GM19023 (cell line): ENCODE measurements around the gene HACD4.

Source experiments
- ATAC-seq: cut with Tn5 transposase; IDR thresholded peaks from one replicate; pipeline ENCODE4 v1.9.1; 2021; ENCODE audit warnings: mild to moderate bottlenecking, moderate library complexity; ENCODE audit not compliant: unreplicated experiment

Gene HACD4

DNA sequence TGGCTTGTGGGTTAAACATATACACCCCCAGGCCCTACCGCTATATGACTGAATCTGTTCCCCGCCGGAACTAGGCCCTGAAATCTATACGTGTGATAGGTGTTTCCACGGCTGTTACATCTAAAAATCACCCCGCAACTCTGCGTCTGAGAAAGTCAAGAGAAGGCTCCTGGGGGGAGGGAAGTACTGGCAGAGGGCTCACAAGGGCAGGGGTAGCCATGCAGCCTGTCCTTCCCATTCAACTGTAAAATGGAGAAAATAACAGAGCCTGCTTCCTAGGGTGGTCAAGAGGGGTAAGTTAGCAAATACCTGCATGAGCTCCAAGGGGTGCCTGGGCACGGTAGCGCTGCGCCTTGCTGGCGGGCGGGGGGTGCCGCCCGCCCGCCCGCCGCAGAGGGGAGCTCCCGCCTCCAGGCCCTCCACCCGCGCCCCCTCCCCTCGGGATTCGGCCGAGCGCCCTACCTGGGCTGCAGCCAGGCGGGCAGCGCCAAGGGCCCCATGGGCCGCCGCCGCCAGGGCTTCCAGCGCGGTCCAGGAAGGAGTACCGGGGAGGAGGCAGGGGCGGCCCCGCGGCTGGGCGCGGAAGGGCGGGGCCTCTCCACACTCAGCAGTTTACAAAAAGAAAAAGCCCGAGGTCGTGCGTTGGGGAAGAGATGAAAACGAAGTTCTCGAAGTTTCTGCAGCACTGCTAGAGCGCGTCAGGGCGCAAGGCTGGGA lies at the start of gene HACD4:
Gene HACD4, minus strand, starts transcription at position 550 of the 717 bp plus-strand sequence. Its CDS starts 50 bp downstream, at position 500.
- ATAC-seq: peak; percentile 80

DNA sequence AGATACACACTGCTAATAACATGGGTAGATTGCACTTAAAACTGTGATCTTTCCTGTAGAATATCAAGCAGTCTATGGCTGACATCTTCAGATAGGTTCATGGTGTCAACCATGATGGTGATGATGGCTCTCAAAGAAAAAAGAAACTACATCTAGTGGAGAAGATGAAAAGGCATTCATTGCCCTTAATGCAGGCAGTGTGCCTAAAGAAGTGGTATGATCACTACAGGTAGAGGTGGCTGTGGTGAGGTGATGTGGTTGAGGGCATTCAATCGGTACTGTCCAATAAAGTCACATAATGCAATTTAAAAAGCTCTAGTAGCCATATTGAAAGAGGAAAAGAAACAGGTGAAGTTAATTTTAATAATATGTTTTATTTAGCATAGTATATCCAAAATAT lies 49.4 kb upstream of the HACD4 start:
- no peak for ATAC-seq

- ATAC-seq: no peak
Observed at GRCh38 chr9:21078702-21079101, 47.3 kb upstream of the HACD4 start.

DNA sequence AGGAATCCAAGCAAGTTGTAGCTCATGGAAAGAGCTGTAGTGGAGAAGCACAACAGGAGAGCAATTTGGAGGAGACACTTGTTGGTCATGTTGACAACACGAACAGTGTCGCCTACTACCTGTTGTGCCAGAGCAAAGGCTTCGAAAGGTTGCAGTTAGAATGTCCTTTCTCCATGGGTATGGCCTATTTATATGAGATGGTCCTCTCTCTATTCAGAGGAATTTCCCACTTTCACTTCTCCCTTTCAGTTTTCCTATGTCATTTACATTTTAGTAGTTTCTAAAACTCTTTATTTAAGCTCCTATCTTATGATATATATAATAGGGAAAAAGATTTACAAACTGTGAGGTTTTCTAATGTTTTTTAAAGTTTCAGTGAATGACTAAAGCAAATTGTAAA lies 46.3 kb upstream of the HACD4 start, which contains the start of gene IFNB1:
Gene IFNB1, minus strand, starts transcription at position 162 of the 400 bp plus-strand sequence. Its CDS starts 73 bp downstream, at position 89.
- ATAC-seq: no peak

DNA sequence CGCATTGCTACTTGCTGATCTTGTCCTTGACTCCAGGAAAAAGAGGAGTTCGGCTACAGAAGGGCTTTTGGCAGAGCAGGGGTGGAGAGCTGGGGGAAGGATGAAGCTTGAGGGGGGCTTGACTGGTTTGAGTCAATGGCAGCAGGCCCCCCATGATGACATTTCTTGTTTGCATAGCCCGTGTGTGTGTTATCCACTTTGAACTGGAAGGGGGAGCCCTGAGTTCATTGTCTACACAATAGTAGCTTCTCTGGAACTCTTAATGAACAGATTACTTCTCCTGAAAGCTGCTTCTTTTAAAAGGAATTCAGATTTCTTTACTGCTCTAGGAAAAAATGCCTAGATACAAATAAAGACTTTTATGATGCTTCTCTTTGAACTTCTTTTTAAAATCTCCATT lies 44.0 kb upstream of the HACD4 start:
- ATAC-seq: no peak

- no peak for ATAC-seq
Observed at GRCh38 chr9:21070906-21071305, 39.5 kb upstream of the HACD4 start.

- no peak for ATAC-seq
Observed at GRCh38 chr9:21070171-21070571, 38.7 kb upstream of the HACD4 start.

GRCh38 chr9:21060919-21061561 lies 29.6 kb upstream of the HACD4 start:
- no peak for ATAC-seq

GRCh38 chr9:21056931-21057330 lies 25.5 kb upstream of the HACD4 start:
- no peak for ATAC-seq

GRCh38 chr9:21053851-21054250 lies 22.4 kb upstream of the HACD4 start:
- ATAC-seq: no peak

- ATAC-seq: no peak
Observed at GRCh38 chr9:21047281-21047691, 15.8 kb upstream of the HACD4 start.

GRCh38 chr9:21043841-21044240 lies 12.4 kb upstream of the HACD4 start:
- no peak for ATAC-seq

DNA sequence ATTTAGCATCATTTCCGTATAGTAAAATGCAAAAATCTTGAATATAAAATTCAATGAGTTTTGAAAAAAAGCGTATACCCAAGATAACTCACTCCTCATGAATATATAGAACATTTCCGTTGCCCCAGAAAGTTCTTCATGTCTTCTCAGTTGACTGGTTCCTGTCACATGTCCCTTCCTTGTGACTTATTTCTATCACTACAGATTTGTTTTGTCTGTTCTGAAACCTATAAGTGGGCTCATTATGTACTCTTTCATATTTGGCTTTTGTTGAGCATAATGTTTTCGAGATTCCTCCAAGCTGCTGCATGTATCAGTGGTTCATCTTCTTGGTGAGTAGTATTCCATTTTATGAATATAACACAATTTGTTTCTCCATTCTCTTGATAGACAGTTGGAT lies 11.0 kb upstream of the HACD4 start:
- no peak for ATAC-seq

DNA sequence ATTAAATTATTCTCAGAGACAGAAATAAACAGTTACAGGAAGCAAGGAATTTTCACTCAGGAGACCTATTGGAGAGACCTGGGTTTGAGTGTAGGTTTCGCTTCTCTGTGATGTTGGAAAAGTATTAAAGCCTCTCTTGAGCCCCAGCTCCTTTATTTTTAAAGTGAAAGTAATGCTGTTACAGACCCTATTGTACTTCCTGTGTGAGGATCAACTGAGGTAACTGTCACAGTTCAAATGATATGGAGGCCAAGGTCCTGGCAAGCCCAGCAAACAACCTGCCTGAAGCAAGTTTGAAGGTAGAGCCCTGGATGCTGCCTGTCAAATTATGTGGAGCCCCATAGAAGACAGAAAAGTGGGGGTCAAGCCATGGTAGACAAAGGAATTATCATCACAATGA lies 7.9 kb upstream of the HACD4 start:
- no peak for ATAC-seq

GRCh38 chr9:21037278-21037677 lies 5.8 kb upstream of the HACD4 start:
- no peak for ATAC-seq

DNA sequence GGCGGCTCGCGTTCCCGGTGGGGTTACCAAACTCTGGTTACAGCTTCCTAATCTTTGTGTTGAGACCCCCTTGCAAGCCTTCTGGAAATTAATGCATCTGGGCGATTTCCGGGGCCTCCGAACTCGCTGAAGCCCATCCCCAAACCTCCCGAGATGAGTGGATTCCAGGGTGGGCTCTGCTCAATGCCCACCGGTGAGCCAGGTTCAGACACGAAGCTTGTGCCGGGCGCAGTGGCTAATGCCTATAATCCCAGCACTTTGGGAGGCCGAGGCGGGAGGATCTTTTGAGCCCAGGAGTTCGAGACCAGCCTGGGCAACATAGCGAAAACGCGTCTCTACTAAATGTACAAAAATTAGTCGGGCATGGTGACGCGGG lies 356 bp upstream of the HACD4 start:
- no peak for ATAC-seq

DNA sequence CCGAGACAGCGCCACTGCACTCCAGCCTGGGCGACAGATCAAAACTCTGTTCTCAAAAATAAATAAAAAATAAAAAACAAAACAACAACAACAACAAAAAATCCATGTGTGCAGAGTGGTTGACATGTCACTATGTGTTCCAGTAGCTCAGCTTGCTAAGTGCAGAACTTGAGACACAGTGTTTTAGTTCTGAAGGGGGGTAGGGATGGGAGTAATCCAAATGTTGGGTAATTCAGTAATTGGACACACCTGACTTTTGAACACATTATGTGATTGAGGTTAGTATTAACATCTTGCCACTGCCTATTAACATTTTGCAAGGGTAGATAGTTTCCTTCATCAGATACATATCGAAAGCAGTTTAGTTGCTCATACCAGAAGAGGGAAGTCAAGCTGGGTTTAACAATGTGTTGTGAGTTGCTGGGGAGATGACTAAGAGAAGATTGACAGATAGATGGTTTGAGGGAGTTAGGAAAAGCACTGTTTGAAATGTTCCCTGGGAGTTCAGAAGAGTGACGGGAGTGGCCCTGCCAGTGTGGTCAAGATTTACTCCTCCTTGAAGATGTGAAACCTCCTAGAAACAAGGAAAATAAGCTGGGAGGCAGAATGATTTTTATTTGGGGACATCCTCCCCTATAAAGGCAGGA lies 928 bp downstream of the HACD4 start:
- peak; percentile 65 for ATAC-seq

DNA sequence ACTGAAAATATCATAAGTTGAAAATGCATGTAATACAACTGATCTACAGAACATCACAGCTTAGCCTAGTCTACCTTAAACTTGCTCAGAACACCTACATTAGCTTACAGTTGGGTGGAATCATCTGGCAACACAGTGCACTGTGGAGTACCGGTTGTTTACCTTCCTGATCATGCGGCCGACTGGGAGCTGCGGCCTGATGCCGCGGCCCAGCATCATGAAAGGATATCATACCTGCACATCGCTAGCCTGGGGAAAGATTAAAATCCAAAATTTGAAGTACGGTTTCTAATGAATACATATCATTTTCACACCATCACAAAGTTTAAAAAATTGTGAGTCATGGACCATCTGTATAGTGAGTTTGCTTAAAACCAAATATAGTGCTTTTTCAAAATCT lies 1.8 kb downstream of the HACD4 start:
- ATAC-seq: no peak

- no peak for ATAC-seq
Observed at GRCh38 chr9:21028466-21028865, 3.0 kb downstream of the HACD4 start.

GRCh38 chr9:21027295-21027694 lies 4.1 kb downstream of the HACD4 start:
- no peak for ATAC-seq

GRCh38 chr9:21023861-21024260 lies 7.6 kb downstream of the HACD4 start:
- no peak for ATAC-seq

GRCh38 chr9:21018177-21018576 lies 13.3 kb downstream of the HACD4 start:
- no peak for ATAC-seq
